HG02852 (cell line): ENCODE measurements around the gene FOXQ1.

Source experiments
- ATAC-seq: cut with Tn5 transposase; IDR thresholded peaks from one replicate; pipeline ENCODE4 v1.9.1; 2021; ENCODE audit warnings: mild to moderate bottlenecking, moderate library complexity; ENCODE audit not compliant: unreplicated experiment

The FOXQ1 gene

GRCh38 chr6:1311400-1312202 lies at the start of gene FOXQ1:
Gene FOXQ1, plus strand, starts transcription at chr6:1312098. Its CDS starts 607 bp downstream, at chr6:1312705.
- ATAC-seq = no peak

- ATAC-seq = no peak
Observed at GRCh38 chr6:1262704-1263038, 49.2 kb upstream of the FOXQ1 start.

- no peak for ATAC-seq
Observed at GRCh38 chr6:1263039-1263849, 48.7 kb upstream of the FOXQ1 start.

- no peak for ATAC-seq
Observed at GRCh38 chr6:1263850-1264377, 48.0 kb upstream of the FOXQ1 start.

- ATAC-seq = no peak
Observed at GRCh38 chr6:1264619-1265445, 47.1 kb upstream of the FOXQ1 start.

GRCh38 chr6:1266686-1267056 lies 45.2 kb upstream of the FOXQ1 start:
- no peak for ATAC-seq

DNA sequence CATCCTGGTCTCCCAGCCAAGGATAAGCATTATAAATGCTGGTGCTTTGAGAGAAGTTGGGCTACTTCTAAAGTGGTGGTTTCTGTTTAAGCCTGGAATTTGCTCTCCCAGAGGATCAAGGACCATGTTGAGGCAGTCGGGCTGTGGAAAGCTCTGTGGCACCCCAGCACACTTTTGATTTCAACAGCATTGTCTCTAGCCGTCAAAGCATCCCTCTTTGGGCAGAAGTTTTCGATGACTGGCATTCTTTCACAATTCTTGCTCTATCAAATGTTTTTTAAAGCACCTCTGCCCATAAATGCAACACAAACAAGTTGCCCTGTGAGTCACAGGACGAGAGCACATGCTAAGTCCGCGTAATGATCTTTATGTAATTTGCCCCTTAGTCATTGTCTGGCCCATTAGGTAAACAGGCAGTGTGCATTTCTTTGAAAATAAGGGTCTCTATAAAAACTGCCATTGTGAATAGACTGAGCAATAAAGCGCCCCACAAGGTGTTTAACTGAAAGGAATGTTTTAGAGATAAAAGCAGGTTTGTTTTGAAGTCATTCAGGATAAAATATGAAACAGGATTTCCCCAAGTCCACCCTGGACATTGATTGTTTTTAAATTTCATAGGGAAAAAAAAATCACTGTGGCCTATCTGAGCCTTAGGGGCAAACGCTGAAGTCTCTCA lies 44.7 kb upstream of the FOXQ1 start:
- no peak for ATAC-seq

GRCh38 chr6:1267790-1268762 lies 43.8 kb upstream of the FOXQ1 start:
- ATAC-seq = no peak

- ATAC-seq = no peak
Observed at GRCh38 chr6:1271071-1271763, 40.7 kb upstream of the FOXQ1 start.

GRCh38 chr6:1278061-1278720 lies 33.7 kb upstream of the FOXQ1 start:
- no peak for ATAC-seq

- ATAC-seq = no peak
Observed at GRCh38 chr6:1279065-1279464, 32.8 kb upstream of the FOXQ1 start.

GRCh38 chr6:1280666-1281300 lies 31.1 kb upstream of the FOXQ1 start:
- ATAC-seq = no peak

GRCh38 chr6:1281746-1282145 lies 30.2 kb upstream of the FOXQ1 start:
- no peak for ATAC-seq

DNA sequence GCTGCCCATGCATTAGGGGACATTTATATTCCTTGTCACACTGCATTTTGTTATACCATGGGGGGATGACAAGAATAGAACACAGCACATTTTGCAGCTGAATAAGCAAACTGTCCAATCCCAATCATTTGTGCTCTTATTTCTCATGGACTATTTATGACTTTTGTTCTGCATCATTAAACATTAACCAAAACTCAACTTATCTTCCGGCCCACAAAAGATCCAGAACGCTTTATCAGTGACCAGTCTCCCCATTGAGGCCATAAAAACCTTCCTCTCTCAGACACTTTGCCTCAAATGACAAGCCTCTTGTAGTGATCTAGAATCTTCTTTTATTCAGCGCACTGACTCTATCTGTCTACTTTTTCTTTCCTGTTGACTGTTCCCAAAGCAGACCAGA lies 28.4 kb upstream of the FOXQ1 start:
- ATAC-seq = no peak

DNA sequence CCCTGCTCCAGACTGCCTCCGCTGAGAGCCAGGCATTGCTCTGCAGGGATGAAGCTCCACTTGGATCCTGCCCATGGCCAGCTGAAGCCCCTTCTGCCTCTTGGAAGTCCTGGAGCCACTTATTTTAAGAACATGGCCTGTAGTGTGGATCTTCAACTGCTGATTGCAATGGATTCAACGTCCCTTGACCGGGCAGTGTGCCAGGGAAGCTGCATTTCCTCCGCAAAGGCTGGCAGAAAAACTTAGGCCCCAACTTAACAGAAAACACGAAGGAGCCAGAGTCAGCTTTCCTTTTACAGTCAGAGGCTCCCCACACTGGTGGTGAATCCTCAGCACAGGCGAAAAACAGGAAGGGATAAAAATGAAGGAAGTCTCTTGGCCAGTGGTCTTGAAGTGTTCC lies 26.3 kb upstream of the FOXQ1 start:
- no peak for ATAC-seq

DNA sequence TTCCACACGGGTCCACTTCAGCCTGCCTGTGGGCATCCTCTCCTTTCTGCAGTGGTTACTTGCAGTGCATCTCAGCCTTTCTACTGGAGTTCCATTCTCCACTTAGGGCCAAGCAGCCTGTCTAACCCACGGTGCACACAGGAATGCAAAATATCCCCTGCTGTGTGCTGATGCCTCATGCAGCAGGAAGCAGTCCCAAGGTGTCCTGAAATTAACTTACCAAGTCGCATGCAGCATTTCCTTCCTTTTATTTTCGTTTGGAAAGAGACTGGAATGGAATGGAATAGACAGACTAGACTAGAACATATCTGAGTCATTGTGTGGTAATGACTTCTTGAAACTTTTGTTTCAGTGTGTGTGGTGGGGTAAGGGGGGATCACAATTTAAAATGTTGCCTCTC lies 25.9 kb upstream of the FOXQ1 start:
- ATAC-seq = no peak

DNA sequence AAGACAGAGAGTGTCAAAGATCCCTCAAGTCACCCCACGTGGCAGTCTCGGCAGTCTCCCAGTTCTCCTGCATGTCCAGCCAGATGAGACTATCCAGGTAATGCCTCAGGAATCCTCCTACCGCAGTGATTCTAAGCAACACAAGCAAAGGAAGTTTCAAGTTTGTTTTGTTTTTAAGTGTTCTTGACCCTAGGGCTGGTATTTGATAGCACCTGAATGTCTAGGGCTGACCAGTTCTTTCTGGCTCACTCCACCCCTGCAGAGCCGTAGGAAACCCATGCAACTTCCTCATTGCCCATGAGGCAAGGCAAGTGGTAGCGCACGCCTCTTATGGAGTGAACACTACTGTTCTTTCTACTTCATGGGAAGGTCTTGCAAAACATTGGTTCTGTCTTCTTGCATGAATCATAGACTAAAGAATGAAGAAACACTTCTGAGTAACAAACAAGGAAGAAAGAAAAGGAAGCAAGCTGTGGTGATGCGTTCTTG lies 24.8 kb upstream of the FOXQ1 start:
- no peak for ATAC-seq

DNA sequence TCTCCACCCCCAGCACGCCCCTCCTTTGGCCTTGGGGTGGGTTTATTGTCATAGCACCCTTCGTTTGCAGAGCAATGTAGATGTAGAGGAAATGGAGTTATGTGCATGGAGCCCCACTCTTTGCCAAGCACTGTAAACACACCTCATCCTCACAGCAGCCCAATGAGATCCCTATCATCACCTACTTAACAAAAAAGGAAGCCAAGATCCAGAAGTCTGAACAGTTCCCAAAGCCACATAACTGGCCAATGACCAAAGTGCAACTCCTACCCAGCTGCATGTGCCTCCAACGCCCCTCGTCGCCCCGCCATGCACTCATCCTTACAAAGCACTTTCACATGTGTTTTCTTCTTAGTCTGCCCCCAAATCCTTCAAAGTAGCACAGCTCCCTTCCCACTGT lies 21.8 kb upstream of the FOXQ1 start:
- no peak for ATAC-seq
